Measurements from ENCODE around the gene FAM13A.

DNA sequence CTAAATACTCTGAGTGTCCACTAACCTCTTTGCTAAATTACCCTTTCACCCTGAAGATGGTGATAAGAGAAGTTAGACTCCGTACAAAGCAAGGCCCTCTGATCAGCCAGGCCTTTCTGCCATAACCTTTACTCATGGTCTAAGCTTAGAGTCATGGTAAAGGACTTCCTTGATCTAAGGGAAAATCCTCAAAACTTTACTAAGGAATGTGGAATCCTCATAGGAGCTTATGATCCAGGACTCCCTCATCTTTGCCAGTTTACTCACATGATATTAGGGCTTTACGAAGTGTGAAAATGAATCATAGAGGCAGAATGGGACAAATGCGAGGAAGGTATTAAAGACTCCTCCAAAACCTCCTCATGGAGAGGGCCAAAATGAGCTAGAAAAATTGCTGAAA, 7.9 kb upstream of the FAM13A start:
- TF ChIP-seq NFXL1 (IDR thresholded peaks at IDR 0.05; ENCODE audit: borderline replicate concordance), result no peak
- TF ChIP-seq, protein P1, sequence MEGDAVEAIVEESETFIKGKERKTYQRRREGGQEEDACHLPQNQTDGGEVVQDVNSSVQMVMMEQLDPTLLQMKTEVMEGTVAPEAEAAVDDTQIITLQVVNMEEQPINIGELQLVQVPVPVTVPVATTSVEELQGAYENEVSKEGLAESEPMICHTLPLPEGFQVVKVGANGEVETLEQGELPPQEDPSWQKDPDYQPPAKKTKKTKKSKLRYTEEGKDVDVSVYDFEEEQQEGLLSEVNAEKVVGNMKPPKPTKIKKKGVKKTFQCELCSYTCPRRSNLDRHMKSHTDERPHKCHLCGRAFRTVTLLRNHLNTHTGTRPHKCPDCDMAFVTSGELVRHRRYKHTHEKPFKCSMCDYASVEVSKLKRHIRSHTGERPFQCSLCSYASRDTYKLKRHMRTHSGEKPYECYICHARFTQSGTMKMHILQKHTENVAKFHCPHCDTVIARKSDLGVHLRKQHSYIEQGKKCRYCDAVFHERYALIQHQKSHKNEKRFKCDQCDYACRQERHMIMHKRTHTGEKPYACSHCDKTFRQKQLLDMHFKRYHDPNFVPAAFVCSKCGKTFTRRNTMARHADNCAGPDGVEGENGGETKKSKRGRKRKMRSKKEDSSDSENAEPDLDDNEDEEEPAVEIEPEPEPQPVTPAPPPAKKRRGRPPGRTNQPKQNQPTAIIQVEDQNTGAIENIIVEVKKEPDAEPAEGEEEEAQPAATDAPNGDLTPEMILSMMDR (IDR thresholded peaks at IDR 0.05 in 2 of 3, conservative IDR thresholded peaks at IDR 0.05 in 1 of 3; ENCODE audit: control insufficient read depth in 2 of 3, extremely low read depth in 1 of 3, insufficient read depth in 1 of 3, low read depth in 3 of 3, low read length in 3 of 3), result no peak
- TF ChIP-seq ATF3 (IDR thresholded peaks at IDR 0.05; ENCODE audit: borderline replicate concordance, extremely low read depth, low read depth, low read length), result no peak
- TF ChIP-seq SKIL (IDR thresholded peaks at IDR 0.05; ENCODE audit: low read depth, poor library complexity, severe bottlenecking), result no peak

Measured in GM12878 (cell line).